GM21576 (cell line): ENCODE results near the gene AMER3.

ENCODE experiments used
- ATAC-seq: cut with Tn5 transposase; IDR thresholded peaks from one replicate; pipeline ENCODE4 v1.9.1; 2021; ENCODE audit warnings: mild to moderate bottlenecking, moderate library complexity; ENCODE audit not compliant: unreplicated experiment

AMER3 gene

DNA sequence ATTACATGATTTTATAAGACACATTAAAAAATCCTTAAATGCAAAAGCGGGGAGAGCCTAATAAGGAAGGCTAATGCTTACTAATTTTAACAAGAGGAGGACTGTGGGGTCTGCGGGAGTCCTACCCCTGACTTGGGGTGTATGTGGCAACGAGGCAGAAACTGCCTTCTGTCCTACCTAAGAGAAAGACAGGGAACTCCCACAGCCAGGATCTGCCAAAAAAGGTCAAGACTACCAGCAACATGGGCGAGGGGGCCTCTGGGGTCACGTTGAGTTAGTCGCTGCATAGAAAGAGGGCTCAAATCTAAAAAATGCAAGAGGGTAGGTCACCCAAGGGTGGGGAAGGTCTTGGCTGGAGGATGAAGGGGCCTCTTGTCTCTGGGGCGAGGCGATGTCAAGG, 529 bp upstream of the AMER3 start:
- ATAC-seq, result no peak

DNA sequence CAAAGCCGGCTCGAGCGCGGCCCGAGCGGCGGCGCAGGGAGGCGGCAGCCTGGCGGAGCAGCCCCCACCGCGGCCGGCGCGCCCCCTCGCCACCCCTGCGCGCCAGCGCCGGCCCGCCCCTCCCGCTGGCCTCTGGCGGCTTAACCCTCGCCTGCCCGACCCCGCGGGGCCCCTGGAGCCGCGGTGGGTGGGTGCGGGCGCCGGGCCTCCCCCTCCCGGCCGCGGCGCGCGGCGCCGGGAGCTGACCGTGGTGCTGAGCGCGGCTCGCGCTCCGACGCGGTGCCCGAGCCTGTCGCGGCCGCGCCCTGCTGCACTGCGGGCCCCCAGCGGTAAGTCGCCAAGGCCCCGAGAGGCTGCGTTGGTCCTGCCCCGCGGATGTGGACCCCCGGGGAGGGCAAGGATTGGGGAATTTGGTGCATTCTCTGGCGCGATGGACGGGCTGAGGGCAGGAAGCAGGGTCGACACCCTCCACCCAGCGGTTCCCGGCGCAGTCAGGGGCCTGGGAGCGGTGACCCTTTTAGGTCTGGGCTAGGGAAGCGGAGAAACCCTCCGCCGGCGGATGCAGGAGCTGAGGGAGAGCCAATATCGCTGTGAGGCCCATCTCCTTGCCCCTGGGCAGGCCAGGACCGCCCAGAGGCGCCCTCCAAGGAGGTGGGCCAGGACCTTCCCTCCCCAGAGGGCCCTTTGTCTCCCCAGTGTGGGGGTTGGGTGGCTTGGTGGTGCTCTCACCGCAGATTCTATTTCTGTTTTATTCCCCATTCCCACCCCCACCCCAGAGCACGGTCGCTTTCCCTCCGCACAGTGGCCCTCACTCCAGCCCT, 923 bp downstream of the AMER3 start:
- no peak for ATAC-seq

- no peak for ATAC-seq
Observed at GRCh38 chr2:130756874-130757668, 1.7 kb downstream of the AMER3 start.

- no peak for ATAC-seq
Observed at GRCh38 chr2:130759906-130760753, 4.8 kb downstream of the AMER3 start.

DNA sequence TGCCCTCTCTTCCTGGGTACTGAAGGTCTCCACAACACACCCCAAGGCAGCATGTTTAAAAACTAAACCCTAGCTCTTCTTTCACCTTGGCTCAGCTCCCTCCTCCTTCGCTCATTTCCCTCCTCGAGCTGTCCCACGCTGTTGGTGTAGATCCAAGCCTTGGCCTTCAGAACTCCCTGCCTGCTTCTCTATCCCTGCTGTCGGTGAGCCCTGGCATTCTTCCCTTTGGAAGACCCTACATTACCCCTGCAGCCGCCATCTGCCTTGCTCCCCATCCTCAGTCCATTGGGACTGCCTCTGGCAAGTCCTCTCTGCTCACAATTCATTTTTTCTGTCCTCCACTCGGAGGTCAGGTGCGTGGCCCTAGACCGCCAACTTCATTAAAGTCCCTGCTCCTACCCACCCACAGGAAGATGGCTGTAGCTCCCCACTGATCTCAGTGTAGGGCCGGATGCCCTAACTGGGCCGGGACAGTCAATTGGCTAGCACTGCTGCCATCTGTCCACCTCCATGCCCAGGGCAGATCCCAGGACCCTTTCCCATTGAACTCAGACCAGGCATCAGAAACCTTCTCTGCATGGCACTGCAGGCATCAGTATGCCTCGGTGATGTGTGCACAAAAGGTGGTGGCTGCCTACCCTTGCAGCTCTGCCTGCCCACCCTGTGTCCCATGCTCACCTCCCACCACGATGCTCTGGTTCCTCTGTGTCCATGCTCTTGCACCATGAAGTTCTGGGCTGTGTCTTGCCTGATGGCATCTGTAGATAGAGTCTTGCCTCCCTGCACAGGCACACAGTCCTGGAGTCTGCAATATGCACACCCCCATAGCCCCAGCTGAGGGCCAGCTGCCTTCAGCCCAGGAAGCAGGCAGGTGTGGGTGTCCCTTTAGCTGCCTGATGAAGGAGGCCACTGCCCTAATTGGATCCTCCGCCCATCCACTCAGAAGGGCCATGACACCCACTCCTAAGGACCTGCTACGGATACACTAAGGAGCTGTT, 5.7 kb downstream of the AMER3 start:
- no peak for ATAC-seq

DNA sequence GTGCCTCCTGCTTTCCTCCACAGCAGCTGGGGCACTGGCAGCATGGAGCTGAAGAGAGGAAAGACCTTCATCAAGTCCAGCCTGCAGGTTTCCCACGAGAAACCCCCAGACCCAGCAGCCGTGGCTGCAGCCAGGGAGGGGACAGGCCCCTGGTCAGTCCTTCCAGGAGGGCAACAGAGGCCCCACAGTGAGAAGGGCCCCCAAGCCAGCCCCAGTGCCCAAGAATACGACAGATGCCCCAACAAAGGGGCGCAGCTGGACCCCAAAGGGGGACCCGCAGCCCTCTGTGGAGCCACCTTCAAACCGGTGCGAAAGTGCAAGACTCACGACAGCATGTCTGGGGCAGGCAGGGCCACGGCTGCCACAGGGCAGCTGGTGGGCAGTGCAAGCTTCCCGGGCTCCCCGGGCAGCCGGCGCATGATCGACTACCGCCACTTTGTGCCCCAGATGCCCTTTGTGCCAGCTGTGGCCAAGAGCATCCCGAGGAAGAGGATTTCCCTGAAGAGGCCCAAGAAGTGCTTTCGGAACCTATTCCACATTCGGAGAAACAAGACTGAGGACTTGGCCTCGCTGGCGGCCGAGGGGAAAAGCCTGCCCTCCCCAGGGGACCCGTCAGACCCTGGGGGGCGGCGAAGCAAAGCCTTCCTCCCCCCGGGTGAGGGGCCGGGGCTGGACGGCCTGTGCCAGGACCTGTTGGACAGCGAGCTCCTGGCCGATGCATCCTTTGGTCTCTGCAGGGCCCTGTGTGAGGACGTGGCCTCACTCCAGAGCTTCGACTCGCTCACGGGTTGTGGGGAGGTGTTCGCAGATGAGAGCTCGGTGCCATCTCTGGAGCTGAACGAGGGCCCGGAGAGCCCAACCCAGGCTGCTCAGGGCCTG, 6.9 kb downstream of the AMER3 start:
- ATAC-seq, result no peak

DNA sequence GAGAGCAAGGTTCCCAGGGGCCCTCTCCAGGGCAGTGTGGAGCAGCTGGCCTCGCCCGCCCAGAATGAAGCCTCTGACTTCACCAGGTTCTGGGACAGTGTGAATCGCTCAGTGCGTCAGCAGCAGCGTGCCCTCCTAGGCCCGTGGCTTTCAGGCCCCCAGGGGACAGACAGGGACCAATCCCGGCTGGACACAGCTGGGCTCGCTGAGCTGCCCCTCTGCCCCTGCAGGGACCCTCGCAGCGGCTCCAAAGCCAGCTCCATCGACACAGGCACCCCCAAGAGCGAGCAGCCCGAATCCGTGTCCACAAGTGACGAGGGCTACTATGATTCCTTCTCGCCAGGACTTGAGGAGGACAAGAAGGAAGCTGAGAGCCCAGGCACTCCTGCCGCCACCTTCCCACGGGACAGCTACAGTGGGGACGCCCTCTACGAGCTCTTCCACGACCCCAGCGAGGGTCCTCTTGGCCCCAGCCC, 7.6 kb downstream of the AMER3 start:
- ATAC-seq, result no peak

DNA sequence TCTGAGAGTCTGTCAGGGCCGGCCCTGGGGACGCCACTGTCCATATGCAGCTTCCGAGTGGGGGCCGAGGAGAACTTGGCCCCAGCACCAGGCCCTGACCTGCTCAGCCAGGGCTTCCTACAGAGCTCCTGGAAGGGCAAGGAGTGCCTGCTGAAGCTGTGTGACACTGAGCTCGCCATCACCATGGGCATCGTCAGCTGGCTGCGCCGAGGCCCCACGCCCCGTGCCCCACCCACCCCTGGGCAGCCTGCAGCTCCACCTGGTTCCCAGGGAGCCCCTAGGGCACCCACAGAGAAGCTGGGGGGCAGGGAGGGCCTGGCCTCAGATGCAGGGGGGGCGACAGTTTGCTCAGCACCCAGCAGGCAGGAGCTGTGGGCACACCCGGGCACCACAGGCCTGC, 8.1 kb downstream of the AMER3 start:
- ATAC-seq, result no peak

DNA sequence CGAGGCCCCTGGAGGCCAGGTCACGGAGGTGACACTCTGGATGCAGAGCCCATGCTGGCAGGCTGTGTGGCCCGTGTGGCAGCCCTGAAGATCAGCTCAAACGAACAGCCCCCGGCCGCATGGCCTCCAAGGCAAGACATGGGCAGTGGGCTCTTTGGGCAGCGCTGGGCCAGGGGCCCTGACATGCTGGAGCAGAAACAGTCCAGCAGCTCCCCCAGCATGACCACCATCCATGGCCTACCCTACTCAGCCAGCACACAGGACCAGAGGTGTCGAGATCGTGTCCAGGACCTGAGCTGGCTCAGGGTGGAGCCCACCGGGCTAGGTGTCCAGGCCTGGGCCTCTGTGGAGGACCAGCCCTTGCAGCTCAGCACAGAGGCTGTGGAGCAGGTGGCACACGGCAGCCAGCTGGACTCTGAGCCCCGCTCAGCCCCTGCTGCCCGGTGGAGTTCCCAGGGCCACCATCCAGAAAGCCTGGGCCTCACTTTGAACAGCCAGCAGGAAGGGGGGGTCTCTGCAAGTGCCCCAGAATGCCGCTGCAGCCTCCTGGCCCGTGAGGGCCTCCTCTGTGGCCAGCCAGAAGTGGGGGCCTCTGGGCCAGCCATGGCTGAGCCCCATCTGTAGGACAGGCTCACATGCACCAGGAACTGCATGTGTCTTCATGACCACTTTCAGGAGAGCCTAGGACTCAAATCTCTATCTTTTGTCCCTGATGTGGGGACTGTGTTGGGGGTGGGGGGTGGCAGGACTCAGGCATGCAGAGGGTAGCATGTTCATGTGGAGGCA, 8.9 kb downstream of the AMER3 start:
- ATAC-seq, result no peak

DNA sequence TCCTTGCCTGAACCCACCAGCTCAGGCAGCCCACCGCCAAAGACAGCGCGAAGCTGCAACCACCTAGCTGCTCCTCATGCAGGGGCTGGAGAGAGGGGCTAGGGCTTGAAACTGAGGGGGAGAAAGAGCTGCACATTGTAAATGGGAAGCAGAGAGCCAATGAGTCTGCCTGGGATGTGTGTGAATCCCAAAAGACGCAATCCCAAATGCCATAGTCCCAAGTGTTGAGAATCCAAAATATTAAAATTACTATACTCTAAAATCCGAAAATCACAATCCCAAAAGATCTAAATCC, 9.4 kb downstream of the AMER3 start:
- no peak for ATAC-seq

DNA sequence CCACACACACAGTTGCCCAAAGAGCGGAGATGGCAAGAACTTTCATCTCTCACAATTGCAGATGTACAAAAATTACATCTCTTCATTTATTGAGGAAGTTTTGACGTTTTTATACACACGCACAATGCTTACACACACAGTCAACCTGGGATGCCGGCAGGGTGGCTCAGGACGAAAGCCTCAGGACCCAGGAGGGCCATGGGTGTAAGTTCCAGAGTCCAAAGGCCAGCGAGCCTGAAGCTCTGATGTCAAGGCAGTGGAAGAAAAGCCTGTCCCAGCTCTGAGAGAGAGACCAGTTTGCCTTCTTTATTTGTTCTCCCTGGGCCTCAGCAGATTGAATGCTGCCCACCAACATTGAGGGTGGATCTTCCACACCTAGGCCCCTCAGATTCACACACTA, 10.1 kb downstream of the AMER3 start:
- no peak for ATAC-seq

DNA sequence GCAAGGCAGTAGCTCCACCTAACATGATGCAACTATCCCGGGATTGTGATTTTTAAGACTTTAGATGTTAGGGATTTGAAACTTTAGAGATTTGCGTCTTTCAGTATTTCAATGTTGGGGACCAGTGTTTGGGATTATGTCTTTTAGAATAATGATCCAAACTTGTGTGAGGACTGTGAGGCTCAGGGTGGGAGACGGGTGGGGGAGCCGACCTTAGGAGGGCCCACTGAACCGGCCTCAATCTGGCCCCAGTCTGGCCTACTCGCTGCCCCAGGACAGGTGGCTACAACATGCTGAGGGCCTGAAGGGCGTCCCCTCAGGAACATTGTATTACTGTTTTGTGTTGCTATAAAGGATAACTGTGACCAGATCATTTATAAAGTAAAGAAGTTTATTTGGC, 10.7 kb downstream of the AMER3 start:
- ATAC-seq, result no peak

DNA sequence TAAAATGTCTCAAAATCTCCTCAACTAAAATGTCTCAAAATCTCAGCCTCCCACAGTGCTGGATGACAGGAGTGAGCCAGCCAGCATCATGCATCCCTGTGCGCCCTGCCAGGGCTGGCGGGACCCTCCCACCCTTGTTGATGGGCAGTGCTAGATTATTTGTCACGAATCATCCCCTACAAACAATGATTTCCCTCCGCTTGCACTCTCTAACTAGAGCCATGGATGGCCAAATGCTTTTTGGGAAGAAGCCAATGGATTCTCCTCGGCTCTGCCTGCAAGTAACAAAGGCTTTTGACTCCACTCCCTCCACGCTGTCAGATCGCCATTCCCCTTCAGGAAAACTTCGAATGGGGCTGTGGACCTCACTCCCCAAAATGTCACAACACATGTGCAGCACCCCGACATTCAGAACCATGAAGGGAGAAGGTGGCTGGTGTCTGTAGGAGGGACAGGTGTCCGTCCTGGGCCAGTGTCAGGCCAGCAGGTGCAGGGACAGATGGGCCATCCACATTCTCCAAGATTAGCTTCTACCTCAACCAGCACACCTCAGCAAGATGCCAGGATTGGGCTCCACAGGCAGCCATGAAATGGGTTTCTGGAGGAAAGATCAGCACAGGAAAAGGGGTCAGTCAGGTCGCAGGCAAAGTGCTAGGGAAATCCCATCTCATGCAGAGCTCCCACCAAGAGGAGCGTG, 11.5 kb downstream of the AMER3 start:
- ATAC-seq, result no peak

DNA sequence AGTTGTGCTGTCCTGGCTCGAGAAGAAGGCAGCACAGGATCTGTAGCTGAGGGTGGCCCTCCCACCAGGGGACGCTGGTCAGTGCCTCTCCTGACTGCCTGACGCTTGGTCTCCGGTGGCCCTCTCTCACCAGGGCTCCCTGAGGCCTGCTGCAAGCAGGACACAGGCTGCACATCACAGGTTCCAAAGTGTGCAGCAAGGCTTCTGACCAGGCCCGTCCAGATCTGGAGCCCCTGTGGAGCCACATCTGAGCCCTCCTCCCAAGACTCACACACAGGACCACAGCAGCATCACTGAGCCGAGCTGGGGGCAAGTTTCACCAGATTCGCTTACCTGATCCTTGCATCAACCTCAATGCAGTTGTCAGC, 12.1 kb downstream of the AMER3 start:
- no peak for ATAC-seq

DNA sequence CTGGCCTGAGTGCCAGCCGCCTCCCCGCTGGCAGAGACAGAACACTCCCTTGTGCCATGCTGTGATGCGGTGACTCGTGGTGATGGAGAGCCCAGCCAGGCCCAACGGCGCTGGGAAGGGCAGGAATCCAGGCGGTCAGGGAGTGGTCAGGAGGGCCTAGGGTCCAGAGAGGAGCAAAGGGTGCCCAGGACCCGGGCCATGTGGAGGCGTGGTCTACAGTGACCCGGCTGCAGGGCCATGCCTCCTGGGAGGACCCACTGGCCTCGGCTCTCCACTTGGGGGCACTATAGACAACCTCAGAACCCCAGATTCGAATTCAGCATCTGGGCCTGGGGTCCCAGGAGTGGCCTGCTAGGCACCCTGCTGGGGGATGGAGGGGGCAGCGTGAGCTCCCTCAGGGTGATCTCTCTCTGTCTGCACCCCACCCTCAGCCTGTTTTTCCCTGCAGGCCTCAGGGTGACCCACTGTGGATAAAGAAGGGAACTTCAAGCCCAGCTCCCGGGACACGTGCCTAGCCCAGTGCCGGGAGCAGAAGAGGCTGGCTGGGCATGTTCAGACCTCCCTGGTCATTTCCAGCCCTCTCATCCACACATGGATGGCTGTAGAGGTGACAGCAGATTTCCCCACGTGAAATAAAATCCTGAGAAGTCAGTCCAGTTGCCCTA, 13.0 kb downstream of the AMER3 start:
- ATAC-seq, result no peak

DNA sequence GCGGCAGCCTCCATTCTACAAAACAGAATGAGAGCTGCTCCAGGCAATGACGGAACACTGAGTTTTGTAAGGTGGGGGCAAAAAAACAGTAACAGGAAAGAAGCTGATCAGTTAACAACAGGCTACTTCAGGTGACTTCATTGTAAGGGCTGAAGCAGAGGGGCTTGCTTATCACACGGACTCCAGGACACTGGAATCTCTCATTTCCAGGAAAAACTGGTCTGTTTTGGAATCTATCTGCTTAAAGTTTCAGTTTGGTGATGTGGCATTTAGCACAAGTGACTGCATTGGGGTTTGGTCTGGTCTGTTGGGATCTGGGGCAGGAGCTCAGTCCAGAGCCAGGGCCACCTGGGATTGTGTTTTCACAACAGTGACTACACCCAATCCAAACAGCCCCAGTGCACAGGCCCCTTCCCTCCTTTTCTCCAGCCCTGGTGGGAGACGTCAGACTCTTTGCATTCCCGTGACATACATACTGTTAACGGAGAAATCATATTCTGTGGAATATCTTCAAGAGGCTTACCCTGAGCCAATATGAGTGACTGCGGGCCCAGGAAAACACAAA, 14.1 kb downstream of the AMER3 start:
- ATAC-seq, result no peak

GRCh38 chr2:130776550-130776949, 21.2 kb downstream of the AMER3 start:
- ATAC-seq, result no peak
